Mesendoderm (in vitro differentiated cells): Measurements from ENCODE around the gene JUN.

Source experiments
- DNase-seq: peaks from one replicate; pipeline ENCODE4 v3.0.0; 2013
- H2AK5ac ChIP-seq: 2 replicates; pipeline ENCODE4 v1.6.1; 2013; ENCODE audit warnings: low read length, inconsistent platforms
- H2BK120ac ChIP-seq: 2 replicates; pipeline ENCODE4 v1.6.1; 2013; ENCODE audit warnings: low read depth, mild to moderate bottlenecking, low read length, moderate library complexity, mixed read lengths
- H2BK15ac ChIP-seq: replicated peaks from 2 replicates; pipeline ENCODE4 v1.6.1; 2013; ENCODE audit warnings: low read depth, mild to moderate bottlenecking, moderate library complexity
- H2BK5ac ChIP-seq: 2 replicates; pipeline ENCODE4 v1.6.1; 2013; ENCODE audit warnings: low read length, inconsistent platforms
- H3K18ac ChIP-seq: 2 replicates; pipeline ENCODE4 v1.6.1; 2013; ENCODE audit warnings: mild to moderate bottlenecking, low read length, mixed read lengths
- H3K23ac ChIP-seq: one replicate; pipeline ENCODE4 v1.6.1; 2013; ENCODE audit warnings: low read length
- H3K27ac ChIP-seq: 2 replicates; pipeline ENCODE4 v1.5.1; 2013; ENCODE audit warnings: low read depth, mild to moderate bottlenecking, inconsistent platforms, low read length, moderate library complexity
- H3K27me3 ChIP-seq: 2 replicates; pipeline ENCODE4 v1.6.1; 2013; ENCODE audit warnings: low read length, control low read depth, mild to moderate bottlenecking, inconsistent platforms; ENCODE audit not compliant: insufficient read depth, poor library complexity
- H3K36me3 ChIP-seq: 2 replicates; pipeline ENCODE4 v1.6.1; 2013; ENCODE audit warnings: low read length, inconsistent platforms; ENCODE audit not compliant: control insufficient read depth, insufficient read depth
- H3K4ac ChIP-seq: one replicate; pipeline ENCODE4 v1.6.1; 2013; ENCODE audit warnings: low read depth, mild to moderate bottlenecking, low read length, moderate library complexity
- H3K4me1 ChIP-seq: 2 replicates; pipeline ENCODE4 v1.6.1; 2013; ENCODE audit warnings: low read depth, low read length, inconsistent platforms; ENCODE audit not compliant: control insufficient read depth
- H3K4me2 ChIP-seq: 2 replicates; pipeline ENCODE4 v1.6.1; 2013; ENCODE audit warnings: low read length
- H3K4me3 ChIP-seq: 2 replicates; pipeline ENCODE4 v1.5.1; 2013; ENCODE audit warnings: mild to moderate bottlenecking, low read length
- H3K56ac ChIP-seq: one replicate; pipeline ENCODE4 v1.6.1; 2013; ENCODE audit warnings: low read length
- H3K79me1 ChIP-seq: 2 replicates; pipeline ENCODE4 v1.6.1; 2013; ENCODE audit warnings: low read length, inconsistent platforms
- H3K79me2 ChIP-seq: 2 replicates; pipeline ENCODE4 v1.6.1; 2013; ENCODE audit warnings: mild to moderate bottlenecking, low read length; ENCODE audit not compliant: control insufficient read depth, insufficient read depth
- H3K9ac ChIP-seq: 2 replicates; pipeline ENCODE4 v1.6.1; 2013; ENCODE audit warnings: low read length, inconsistent platforms
- H4K5ac ChIP-seq: one replicate; pipeline ENCODE4 v1.6.1; 2013; ENCODE audit warnings: low read length
- H4K8ac ChIP-seq: one replicate; pipeline ENCODE4 v1.6.1; 2013; ENCODE audit warnings: low read depth, mild to moderate bottlenecking, control low read depth, low read length, moderate library complexity
- WGBS: extraction: QIAGEN DNeasy Blood & Tissue Kit; methylation state at CpG from one replicate; pipeline ENCODE4 v1.1.7; 2013; ENCODE audit warnings: low lambda C conversion rate, missing lambda C conversion rate; ENCODE audit not compliant: insufficient coverage; ENCODE audit errors: extremely low coverage; 5-methylcytosine and 5-hydroxymethylcytosine counted together

Gene JUN

GRCh38 chr1:58824753-58825389, 41.0 kb upstream of the JUN start:
- WGBS, result no CpG with 5 or more reads among the region's 5 CpGs
- no peaks in the 10 kb centered on the region for H3K79me1 ChIP-seq
- H3K4me3 ChIP-seq, result no peak overlapping the region
- H3K4me2 ChIP-seq, result no peak overlapping the region
- H3K18ac ChIP-seq, result no peak overlapping the region
- H3K4me1 ChIP-seq, result no peaks in the 10 kb centered on the region
- H3K36me3 ChIP-seq, result no peaks in the 10 kb centered on the region
- no peak overlapping the region for H2BK5ac ChIP-seq
- DNase-seq, result no peak
- no peaks in the 10 kb centered on the region for H3K27me3 ChIP-seq
- H2AK5ac ChIP-seq, result no peak overlapping the region
- H2BK15ac ChIP-seq, result no peak overlapping the region
- H2BK120ac ChIP-seq, result no peak overlapping the region
- H3K4ac ChIP-seq, result no peak overlapping the region
- no peak overlapping the region for H3K56ac ChIP-seq
- H3K27ac ChIP-seq, result no peak overlapping the region
- H3K9ac ChIP-seq, result no peak overlapping the region
- H3K79me2 ChIP-seq, result no peaks in the 10 kb centered on the region
- H4K8ac ChIP-seq, result no peak overlapping the region
- H4K5ac ChIP-seq, result no peak overlapping the region
- H3K23ac ChIP-seq, result no peak overlapping the region

- Histone ChIP-seq H3K4me2 (no peak overlapping the region), H3K36me3 (no peaks in the 10 kb centered on the region), H4K5ac (no peak overlapping the region), H3K79me2 (no peaks in the 10 kb centered on the region), H2BK15ac (no peak overlapping the region), H3K79me1 (no peaks in the 10 kb centered on the region), H2BK5ac (no peak overlapping the region), H3K23ac (no peak overlapping the region), H3K18ac (peak overlapping the region; percentile 53), H2AK5ac (no peak overlapping the region), H3K4me1 (no peaks in the 10 kb centered on the region), H3K9ac (no peak overlapping the region), H3K4ac (no peak overlapping the region), H2BK120ac (no peak overlapping the region), H3K4me3 (no peak overlapping the region), H3K27ac (no peak overlapping the region), H3K27me3 (no peaks in the 10 kb centered on the region), H4K8ac (no peak overlapping the region), H3K56ac (no peak overlapping the region)
- peak; percentile 46 for DNase-seq
- no CpG with 5 or more reads among the region's 4 CpGs for WGBS
Measured at GRCh38 chr1:58823481-58824010, 39.7 kb upstream of the JUN start.

- no peak overlapping the region for H4K8ac ChIP-seq
- H3K56ac ChIP-seq, result no peak overlapping the region
- no peak for DNase-seq
- H3K9ac ChIP-seq, result no peak overlapping the region
- H3K4ac ChIP-seq, result no peak overlapping the region
- no peaks in the 10 kb centered on the region for H3K79me2 ChIP-seq
- no peak overlapping the region for H2BK120ac ChIP-seq
- H3K4me1 ChIP-seq, result no peaks in the 10 kb centered on the region
- H4K5ac ChIP-seq, result no peak overlapping the region
- no peak overlapping the region for H3K4me3 ChIP-seq
- no peak overlapping the region for H3K4me2 ChIP-seq
- no peak overlapping the region for H3K23ac ChIP-seq
- H3K79me1 ChIP-seq, result no peaks in the 10 kb centered on the region
- H3K18ac ChIP-seq, result no peak overlapping the region
- H2BK15ac ChIP-seq, result no peak overlapping the region
- H2AK5ac ChIP-seq, result no peak overlapping the region
- no peak overlapping the region for H2BK5ac ChIP-seq
- no peaks in the 10 kb centered on the region for H3K36me3 ChIP-seq
- no CpG with 5 or more reads among the region's 4 CpGs for WGBS
- H3K27me3 ChIP-seq, result no peaks in the 10 kb centered on the region
- no peak overlapping the region for H3K27ac ChIP-seq
Measured at GRCh38 chr1:58821309-58821708, 37.5 kb upstream of the JUN start.

GRCh38 chr1:58818976-58819375, 35.1 kb upstream of the JUN start:
- Histone ChIP-seq H3K4me3 (no peak overlapping the region), H3K36me3 (no peaks in the 10 kb centered on the region), H3K23ac (no peak overlapping the region), H3K4me2 (no peak overlapping the region), H3K18ac (no peak overlapping the region), H3K27ac (no peak overlapping the region), H2AK5ac (no peak overlapping the region), H2BK120ac (no peak overlapping the region), H4K5ac (no peak overlapping the region), H3K4me1 (peaks cover 2% of the 10 kb centered on the region), H4K8ac (no peak overlapping the region), H3K27me3 (no peaks in the 10 kb centered on the region), H3K4ac (no peak overlapping the region), H3K9ac (no peak overlapping the region), H3K79me1 (no peaks in the 10 kb centered on the region), H2BK15ac (no peak overlapping the region), H3K56ac (no peak overlapping the region), H3K79me2 (no peaks in the 10 kb centered on the region), H2BK5ac (no peak overlapping the region)
- DNase-seq, result no peak
- 100% methylated on average over 2 of the region's 3 CpGs for WGBS

GRCh38 chr1:58818075-58818474, 34.2 kb upstream of the JUN start:
- no peak overlapping the region for H2BK15ac ChIP-seq
- no peak overlapping the region for H3K9ac ChIP-seq
- no peak overlapping the region for H4K5ac ChIP-seq
- H3K18ac ChIP-seq, result no peak overlapping the region
- H3K4me1 ChIP-seq, result peaks cover 2% of the 10 kb centered on the region
- no peak for DNase-seq
- H4K8ac ChIP-seq, result no peak overlapping the region
- H3K79me2 ChIP-seq, result no peaks in the 10 kb centered on the region
- H3K27ac ChIP-seq, result no peak overlapping the region
- no peak overlapping the region for H2BK5ac ChIP-seq
- H3K56ac ChIP-seq, result no peak overlapping the region
- no peaks in the 10 kb centered on the region for H3K27me3 ChIP-seq
- no peak overlapping the region for H3K4me2 ChIP-seq
- H3K4ac ChIP-seq, result no peak overlapping the region
- no peak overlapping the region for H3K4me3 ChIP-seq
- H3K23ac ChIP-seq, result no peak overlapping the region
- no peak overlapping the region for H2AK5ac ChIP-seq
- H3K79me1 ChIP-seq, result no peaks in the 10 kb centered on the region
- H2BK120ac ChIP-seq, result no peak overlapping the region
- WGBS, result no CpG with 5 or more reads among the region's 2 CpGs
- no peaks in the 10 kb centered on the region for H3K36me3 ChIP-seq

GRCh38 chr1:58816747-58817221, 32.9 kb upstream of the JUN start:
- Histone ChIP-seq H3K18ac (peak overlapping the region; percentile 98), H2BK5ac (no peak overlapping the region), H4K8ac (no peak overlapping the region), H3K36me3 (no peaks in the 10 kb centered on the region), H3K79me2 (no peaks in the 10 kb centered on the region), H3K79me1 (no peaks in the 10 kb centered on the region), H3K4me1 (peaks cover 2% of the 10 kb centered on the region), H3K9ac (peak overlapping the region; percentile 75), H2BK15ac (peak overlapping the region; percentile 92), H2AK5ac (peak overlapping the region; percentile 82), H4K5ac (no peak overlapping the region), H3K27ac (peak overlapping the region; percentile 77), H3K27me3 (no peaks in the 10 kb centered on the region), H3K4ac (no peak overlapping the region), H3K4me2 (peak overlapping the region; percentile 82), H3K23ac (peak overlapping the region; percentile 81), H2BK120ac (no peak overlapping the region), H3K4me3 (no peak overlapping the region), H3K56ac (peak overlapping the region; percentile 87)
- WGBS, result no CpG with 5 or more reads among the region's 4 CpGs
- DNase-seq, result no peak
